GM21723 (cell line): ENCODE results near the gene CORO7.

Source experiments
- ATAC-seq: cut with Tn5 transposase; IDR thresholded peaks from one replicate; pipeline ENCODE4 v1.9.1; 2021; ENCODE audit warnings: mild to moderate bottlenecking, moderate library complexity; ENCODE audit not compliant: unreplicated experiment

Gene CORO7

DNA sequence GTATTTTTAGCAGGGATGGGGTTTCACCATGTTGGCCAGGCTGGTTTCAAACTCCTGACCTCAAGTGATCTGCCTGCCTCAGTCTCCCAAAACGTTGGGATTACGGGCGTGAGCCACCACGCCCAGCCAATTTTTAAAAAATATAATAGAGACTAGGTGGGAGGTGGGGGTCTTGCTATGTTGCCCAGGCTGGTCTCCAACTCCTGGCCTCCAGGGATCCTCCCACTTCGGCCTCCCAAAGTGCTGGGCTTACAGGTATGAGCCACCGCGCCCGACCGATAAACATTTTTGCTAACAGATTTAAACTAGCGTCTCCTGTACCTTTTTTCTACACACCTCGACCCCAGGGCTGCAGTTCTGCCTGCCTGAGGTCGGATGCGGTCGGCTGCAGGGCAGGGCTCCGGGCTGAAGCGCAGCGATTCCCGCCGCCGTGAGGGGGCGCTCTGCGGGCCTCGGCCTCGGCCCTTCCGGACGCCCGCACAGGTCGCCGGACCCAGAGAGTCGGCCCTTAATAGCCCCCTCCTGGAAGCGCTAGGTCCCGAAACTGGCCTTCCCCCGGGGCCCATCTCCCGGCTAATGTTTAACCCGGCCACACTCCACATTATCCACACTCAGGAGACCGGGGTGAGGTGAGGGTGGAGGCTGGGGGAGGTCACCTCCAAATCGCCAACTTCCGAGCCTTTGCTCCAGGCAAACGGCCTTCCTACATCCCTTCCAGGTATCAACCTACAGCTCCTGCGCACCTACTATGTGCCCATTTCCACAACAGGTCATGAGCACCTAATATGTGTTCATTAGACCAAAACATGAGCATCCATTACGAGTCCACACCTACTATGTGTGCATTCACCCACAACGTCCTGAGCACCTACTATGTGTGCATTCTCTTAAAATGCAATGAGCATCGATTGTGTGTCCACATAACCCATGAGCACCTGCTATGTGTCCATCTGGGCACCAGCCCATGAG is 102.5 kb downstream of the CORO7 start:
- ATAC-seq: no peak

GRCh38 chr16:4309833-4310266 is 106.5 kb downstream of the CORO7 start:
- no peak for ATAC-seq

GRCh38 chr16:4309102-4309832 is 107.1 kb downstream of the CORO7 start:
- no peak for ATAC-seq

GRCh38 chr16:4307215-4308037 is 109.0 kb downstream of the CORO7 start:
- ATAC-seq: peak; percentile 88

DNA sequence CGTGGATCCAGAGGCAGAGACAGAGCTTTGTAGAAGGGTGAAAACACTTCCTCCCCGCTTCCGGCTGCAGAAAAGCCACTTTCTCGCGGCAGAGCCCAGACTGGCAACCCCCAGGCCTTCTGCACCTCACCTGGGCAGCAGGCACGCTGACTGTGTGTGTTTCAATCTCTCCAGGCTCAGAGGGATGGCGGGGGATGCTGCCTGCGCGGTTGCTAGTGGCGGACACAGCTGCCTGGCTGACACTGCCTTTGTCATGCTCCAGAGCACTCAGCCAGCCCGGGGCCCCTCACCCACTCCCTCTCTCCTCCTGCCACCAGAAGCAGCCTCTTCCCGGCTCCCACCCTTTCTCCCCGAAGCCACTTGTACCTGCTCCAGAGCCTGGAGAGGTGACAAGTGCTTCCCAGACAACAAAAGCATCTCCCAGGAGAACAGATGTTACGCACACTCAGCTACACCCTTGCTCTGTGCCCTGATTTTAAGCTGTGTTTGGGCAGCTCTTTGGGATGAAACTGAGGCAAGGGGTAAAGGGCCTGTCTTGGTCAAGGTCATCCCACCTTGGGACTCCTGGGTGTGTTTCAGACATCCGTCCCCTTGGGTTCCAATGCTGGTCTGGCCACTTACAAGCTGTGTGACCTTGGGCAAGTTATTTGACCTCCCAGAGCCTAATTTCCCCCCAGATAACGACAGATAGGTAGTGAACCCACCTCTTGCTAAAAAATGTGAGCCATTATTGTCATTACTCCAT is 109.8 kb downstream of the CORO7 start:
- no peak for ATAC-seq
